ENCODE data around the gene TARS2.
A peak's percentile ranks its signal among the peaks of the same experiment; 100 is the strongest.

Gene TARS2

GRCh38 chr1:150530491-150531159 is 43.4 kb downstream of the TARS2 start:
- no peaks in the 10 kb centered on the region for H3K27me3 ChIP-seq (ENCODE audit: insufficient read depth, low read depth)
- no peaks in the 10 kb centered on the region for H3K79me2 ChIP-seq (ENCODE audit: insufficient read depth, low read depth)
- no peak overlapping the region for H3K9ac ChIP-seq
- no peaks in the 10 kb centered on the region for H3K36me3 ChIP-seq (ENCODE audit: insufficient read depth)
- no peaks in the 10 kb centered on the region for H4K20me1 ChIP-seq (ENCODE audit: insufficient read depth)
- H3K27ac ChIP-seq: no peak overlapping the region
- H3K4me3 ChIP-seq (IDR thresholded peaks at IDR 0.05; ENCODE audit: insufficient read depth, low read depth, low read length): no peak overlapping the region
- peaks cover 5% of the 10 kb centered on the region for H3K4me1 ChIP-seq (ENCODE audit: low read depth, poor library complexity, severe bottlenecking)
- H2AFZ ChIP-seq (ENCODE audit: low read depth): no peak overlapping the region
- H3K4me2 ChIP-seq: no peak overlapping the region
- TF ChIP-seq CTCF (conservative IDR thresholded peaks at IDR 0.05; ENCODE audit: low read depth, low read length): no peak

DNA sequence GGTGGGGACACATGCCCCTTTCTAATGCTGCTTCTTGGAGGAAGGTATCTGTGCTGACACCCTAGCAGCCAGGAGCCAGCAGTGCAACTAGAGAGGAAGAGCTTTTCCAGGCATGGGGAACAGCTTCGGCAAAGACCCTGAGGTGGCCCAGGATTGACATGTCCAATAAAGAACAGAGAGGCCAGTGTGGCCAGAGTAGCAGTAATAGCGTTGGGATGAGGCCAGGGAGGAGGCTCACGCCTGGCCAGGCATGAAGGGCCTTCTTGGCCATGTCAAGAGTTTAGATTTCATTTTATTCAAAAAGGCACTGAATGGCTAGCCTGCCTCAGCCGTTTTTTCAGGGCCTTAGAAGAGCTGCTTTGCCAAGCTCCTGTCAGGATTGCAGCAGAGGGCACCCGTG is 45.6 kb downstream of the TARS2 start:
- TF ChIP-seq CTCF (conservative IDR thresholded peaks at IDR 0.05; ENCODE audit: low read depth, low read length): peak; percentile 76
- Histone ChIP-seq H3K4me1 (ENCODE audit: low read depth, poor library complexity, severe bottlenecking) (peaks cover 5% of the 10 kb centered on the region), H3K27me3 (ENCODE audit: insufficient read depth, low read depth) (no peaks in the 10 kb centered on the region), H3K36me3 (ENCODE audit: insufficient read depth) (no peaks in the 10 kb centered on the region), H3K79me2 (ENCODE audit: insufficient read depth, low read depth) (no peaks in the 10 kb centered on the region), H3K4me2 (no peak overlapping the region), H3K27ac (no peak overlapping the region), H2AFZ (ENCODE audit: low read depth) (peak overlapping the region; percentile 16; the same call in 1 of the 2 replicates), H4K20me1 (ENCODE audit: insufficient read depth) (no peaks in the 10 kb centered on the region), H3K9ac (no peak overlapping the region), H3K4me3 (IDR thresholded peaks at IDR 0.05; ENCODE audit: insufficient read depth, low read depth, low read length) (no peak overlapping the region)

- H3K36me3 ChIP-seq (ENCODE audit: insufficient read depth): no peaks in the 10 kb centered on the region
- no peak overlapping the region for H3K27ac ChIP-seq
- no peak overlapping the region for H3K4me3 ChIP-seq (IDR thresholded peaks at IDR 0.05; ENCODE audit: insufficient read depth, low read depth, low read length)
- no peak overlapping the region for H3K4me2 ChIP-seq
- H3K27me3 ChIP-seq (ENCODE audit: insufficient read depth, low read depth): no peaks in the 10 kb centered on the region
- no peaks in the 10 kb centered on the region for H3K79me2 ChIP-seq (ENCODE audit: insufficient read depth, low read depth)
- H2AFZ ChIP-seq (ENCODE audit: low read depth): no peak overlapping the region
- TF ChIP-seq CTCF (conservative IDR thresholded peaks at IDR 0.05; ENCODE audit: low read depth, low read length): no peak
- no peak overlapping the region for H3K9ac ChIP-seq
- H4K20me1 ChIP-seq (ENCODE audit: insufficient read depth): no peaks in the 10 kb centered on the region
- peaks cover 5% of the 10 kb centered on the region for H3K4me1 ChIP-seq (ENCODE audit: low read depth, poor library complexity, severe bottlenecking)
Observed at GRCh38 chr1:150534002-150534401, 46.8 kb downstream of the TARS2 start.

- no peaks in the 10 kb centered on the region for H3K27me3 ChIP-seq (ENCODE audit: insufficient read depth, low read depth)
- no peaks in the 10 kb centered on the region for H3K36me3 ChIP-seq (ENCODE audit: insufficient read depth)
- no peaks in the 10 kb centered on the region for H4K20me1 ChIP-seq (ENCODE audit: insufficient read depth)
- H3K27ac ChIP-seq: no peak overlapping the region
- no peaks in the 10 kb centered on the region for H3K79me2 ChIP-seq (ENCODE audit: insufficient read depth, low read depth)
- H3K9ac ChIP-seq: no peak overlapping the region
- peaks cover 5% of the 10 kb centered on the region for H3K4me1 ChIP-seq (ENCODE audit: low read depth, poor library complexity, severe bottlenecking)
- no peak overlapping the region for H3K4me3 ChIP-seq (IDR thresholded peaks at IDR 0.05; ENCODE audit: insufficient read depth, low read depth, low read length)
- H3K4me2 ChIP-seq: no peak overlapping the region
- H2AFZ ChIP-seq (ENCODE audit: low read depth): no peak overlapping the region
- TF ChIP-seq CTCF (conservative IDR thresholded peaks at IDR 0.05; ENCODE audit: low read depth, low read length): no peak
Observed at GRCh38 chr1:150535511-150536287, 48.5 kb downstream of the TARS2 start.

All from KMS-11 (cell line).